ENCODE data around the gene CLRN3. TPM values are rescaled to one million over a fixed set of nuclear protein-coding genes. Genes with fewer than 3 reads are reported as not detected.

The CLRN3 gene
- total and polyA plus RNA-seq, 12 donors: 0.29 to 0.61 (median 0.39) TPM; not detected in 9

GRCh38 chr10:127830414-127830813 lies 62.3 kb downstream of the CLRN3 start:
- WGBS, 4 donors: 83 to 87% (median 84%) methylated on average over 4 of the region's 4 CpGs
- intact Hi-C loops (cut with DNase I): no loop called here
- H3K4me1 ChIP-seq (replicated peaks in 1 of 2): no peaks in the 10 kb centered on the region

More at GRCh38 chr10:127830414-127830813, 62.3 kb downstream of the CLRN3 start:
- TF ChIP-seq POLR2A (IDR thresholded peaks at IDR 0.05) (no peak), CTCF (IDR thresholded peaks at IDR 0.05) (no peak)
- H3K36me3 ChIP-seq (replicated peaks in 1 of 2): no peaks in the 10 kb centered on the region
- peaks cover 6% of the 10 kb centered on the region for H3K27me3 ChIP-seq
- no peaks in the 10 kb centered on the region for H3K9me3 ChIP-seq (replicated peaks in 1 of 3)
- no peak for DNase-seq
- H3K27ac ChIP-seq: no peak overlapping the region
- H3K4me3 ChIP-seq: no peak overlapping the region

Other genes with a start within 250 kb of the CLRN3 start
- not detected for gene FOXI2, start 155.8 kb downstream of the CLRN3 start, total RNA-seq
- gene FOXI2, start 155.8 kb downstream of the CLRN3 start, polyA plus RNA-seq: under 1 TPM in 1 of 3 donors, not detected in 2; 0.03 TPM
- gene PTPRE, start 14.2 kb upstream of the CLRN3 start, total RNA-seq: 10 to 100 TPM; 24.9 to 52.8 (median 43.9) TPM
- gene PTPRE, start 14.2 kb upstream of the CLRN3 start, polyA plus RNA-seq: 10 to 100 TPM in 2 of 3 donors, 1 to 10 TPM in 1; 7.6 to 36.9 (median 12.2) TPM
- gene MKI67, start 233.5 kb upstream of the CLRN3 start, total RNA-seq: 10 to 100 TPM in 1 of 9 donors, 1 to 10 TPM in 8; 1.5 to 16.8 (median 4.0) TPM
- gene MKI67, start 233.5 kb upstream of the CLRN3 start, polyA plus RNA-seq: 1 to 10 TPM in 1 of 3 donors, under 1 TPM in 2; 0.30 to 2.4 (median 0.40) TPM